ENCODE results near the gene SPOCK1.

SPOCK1 gene

DNA sequence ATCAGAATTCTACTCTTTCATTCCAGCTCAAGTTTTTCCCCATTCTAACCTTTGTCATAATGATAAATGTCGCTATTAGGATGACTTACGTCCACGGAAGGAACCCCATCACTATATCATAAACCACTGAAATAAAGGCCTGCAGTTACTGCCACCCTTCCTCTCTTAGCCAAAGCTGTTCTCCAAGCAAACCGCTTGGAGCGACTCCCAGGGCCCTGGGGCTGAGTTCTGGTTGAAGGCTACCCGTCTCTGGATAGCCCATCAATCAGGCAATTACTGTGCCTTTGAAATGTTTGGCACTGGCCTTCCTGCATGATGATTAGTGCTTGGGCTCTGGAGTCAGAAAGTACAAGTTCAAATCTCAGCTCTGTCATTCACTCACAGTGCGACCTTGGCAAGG, 386.0 kb downstream of the SPOCK1 start:
- Histone ChIP-seq H3K27me3 (replicated peaks; ENCODE audit: control insufficient read depth, insufficient read depth, low read length) (no peaks in the 10 kb centered on the region; the same call in none of the 2 replicates), H3K4me3 (replicated peaks; ENCODE audit: low read depth, low read length) (no peak overlapping the region), H3K36me3 (ENCODE audit: control insufficient read depth, insufficient read depth, low read length) (no peaks in the 10 kb centered on the region)
- no peak for DNase-seq (ENCODE audit: extremely low read depth, insufficient read length)
- TF ChIP-seq, protein P1, sequence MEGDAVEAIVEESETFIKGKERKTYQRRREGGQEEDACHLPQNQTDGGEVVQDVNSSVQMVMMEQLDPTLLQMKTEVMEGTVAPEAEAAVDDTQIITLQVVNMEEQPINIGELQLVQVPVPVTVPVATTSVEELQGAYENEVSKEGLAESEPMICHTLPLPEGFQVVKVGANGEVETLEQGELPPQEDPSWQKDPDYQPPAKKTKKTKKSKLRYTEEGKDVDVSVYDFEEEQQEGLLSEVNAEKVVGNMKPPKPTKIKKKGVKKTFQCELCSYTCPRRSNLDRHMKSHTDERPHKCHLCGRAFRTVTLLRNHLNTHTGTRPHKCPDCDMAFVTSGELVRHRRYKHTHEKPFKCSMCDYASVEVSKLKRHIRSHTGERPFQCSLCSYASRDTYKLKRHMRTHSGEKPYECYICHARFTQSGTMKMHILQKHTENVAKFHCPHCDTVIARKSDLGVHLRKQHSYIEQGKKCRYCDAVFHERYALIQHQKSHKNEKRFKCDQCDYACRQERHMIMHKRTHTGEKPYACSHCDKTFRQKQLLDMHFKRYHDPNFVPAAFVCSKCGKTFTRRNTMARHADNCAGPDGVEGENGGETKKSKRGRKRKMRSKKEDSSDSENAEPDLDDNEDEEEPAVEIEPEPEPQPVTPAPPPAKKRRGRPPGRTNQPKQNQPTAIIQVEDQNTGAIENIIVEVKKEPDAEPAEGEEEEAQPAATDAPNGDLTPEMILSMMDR (IDR thresholded peaks at IDR 0.05; ENCODE audit: insufficient read depth, low read length, poor library complexity, severe bottlenecking) = no peak

DNA sequence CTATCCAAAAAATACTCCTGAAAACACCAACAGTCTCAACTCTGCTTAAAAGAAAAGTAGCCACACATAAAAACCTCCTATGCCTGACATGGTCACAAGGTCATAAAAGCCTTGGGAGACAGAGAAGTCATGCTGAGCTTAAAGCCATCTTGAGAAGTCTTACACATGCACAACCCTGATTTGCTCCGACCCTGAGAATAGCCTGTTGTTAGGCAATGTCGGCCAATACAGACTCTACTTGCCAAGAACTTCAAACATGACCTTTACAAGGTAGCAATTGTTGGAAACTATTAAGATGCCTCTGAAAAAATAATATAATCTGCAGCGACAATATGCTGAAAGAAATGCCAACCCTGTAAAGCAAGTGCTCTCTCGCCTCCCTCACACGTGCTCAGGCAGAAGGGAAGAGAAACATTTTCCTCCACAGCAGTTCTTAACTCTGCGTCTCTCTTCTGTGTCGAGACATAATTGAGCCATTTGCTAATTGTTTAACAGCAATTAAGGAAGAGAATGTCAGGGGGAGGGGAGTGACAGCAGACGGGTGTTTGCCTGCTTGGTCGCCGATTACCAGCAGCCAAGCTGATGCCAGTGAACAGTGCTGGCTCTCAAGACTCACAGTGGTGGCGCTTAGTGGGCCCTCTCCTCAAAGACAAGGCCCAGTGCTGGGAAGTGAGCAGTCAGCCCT, 393.6 kb downstream of the SPOCK1 start:
- TF ChIP-seq, protein P1 (IDR thresholded peaks at IDR 0.05; ENCODE audit: insufficient read depth, low read length, poor library complexity, severe bottlenecking) = no peak
- H3K27me3 ChIP-seq (replicated peaks; ENCODE audit: control insufficient read depth, insufficient read depth, low read length) = peaks cover 1% of the 10 kb centered on the region; the same call in 1 of the 2 replicates
- no peak overlapping the region for H3K4me3 ChIP-seq (replicated peaks; ENCODE audit: low read depth, low read length)
- no peak for DNase-seq (ENCODE audit: extremely low read depth, insufficient read length)
- no peaks in the 10 kb centered on the region for H3K36me3 ChIP-seq (ENCODE audit: control insufficient read depth, insufficient read depth, low read length)

DNA sequence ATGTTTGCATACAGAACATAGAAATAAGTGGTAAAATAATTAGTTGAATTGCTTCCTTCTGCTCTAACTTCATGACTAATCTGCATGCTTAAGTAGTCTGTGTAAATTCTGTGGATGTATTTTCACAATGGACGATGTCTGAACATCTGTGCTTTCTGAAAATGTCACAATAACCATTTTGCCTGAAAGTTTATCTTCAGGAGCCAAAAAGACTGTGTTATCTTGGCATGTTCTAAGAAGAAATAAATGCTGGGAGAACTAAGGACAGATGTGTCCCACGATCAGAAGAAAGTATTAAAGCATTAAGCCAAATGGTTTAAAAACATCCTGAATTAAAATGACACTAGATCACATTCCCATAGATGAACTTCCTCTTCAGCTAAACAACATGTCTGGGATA, 397.6 kb downstream of the SPOCK1 start:
- peaks cover 2% of the 10 kb centered on the region; the same call in 1 of the 2 replicates for H3K27me3 ChIP-seq (replicated peaks; ENCODE audit: control insufficient read depth, insufficient read depth, low read length)
- no peak for DNase-seq (ENCODE audit: extremely low read depth, insufficient read length)
- TF ChIP-seq, protein P1 (IDR thresholded peaks at IDR 0.05; ENCODE audit: insufficient read depth, low read length, poor library complexity, severe bottlenecking) = no peak
- no peak overlapping the region for H3K4me3 ChIP-seq (replicated peaks; ENCODE audit: low read depth, low read length)
- no peaks in the 10 kb centered on the region for H3K36me3 ChIP-seq (ENCODE audit: control insufficient read depth, insufficient read depth, low read length)

DNA sequence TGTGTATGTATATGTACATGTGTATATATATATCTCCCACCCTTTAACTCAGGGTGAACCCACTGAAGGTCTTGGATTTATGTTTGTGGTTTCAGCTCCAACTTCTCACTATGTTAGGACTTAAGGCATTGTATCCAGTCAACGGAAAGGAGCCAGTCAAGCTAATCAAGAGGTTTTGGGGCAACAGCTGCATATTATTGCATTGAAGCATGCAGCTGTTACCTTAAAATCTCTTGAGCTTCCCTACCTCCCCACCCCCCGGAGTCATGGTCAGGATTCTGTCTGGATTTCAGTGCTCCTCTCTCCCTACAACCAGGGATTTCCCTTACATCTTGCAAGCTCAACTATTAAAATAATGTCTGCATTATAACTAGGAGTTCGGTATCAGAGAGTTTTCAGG, 399.5 kb downstream of the SPOCK1 start:
- H3K4me3 ChIP-seq (replicated peaks; ENCODE audit: low read depth, low read length) = no peak overlapping the region
- TF ChIP-seq, protein P1 (IDR thresholded peaks at IDR 0.05; ENCODE audit: insufficient read depth, low read length, poor library complexity, severe bottlenecking) = no peak
- DNase-seq (ENCODE audit: extremely low read depth, insufficient read length) = no peak
- peaks cover 2% of the 10 kb centered on the region; the same call in 1 of the 2 replicates for H3K27me3 ChIP-seq (replicated peaks; ENCODE audit: control insufficient read depth, insufficient read depth, low read length)
- no peaks in the 10 kb centered on the region for H3K36me3 ChIP-seq (ENCODE audit: control insufficient read depth, insufficient read depth, low read length)

DNA sequence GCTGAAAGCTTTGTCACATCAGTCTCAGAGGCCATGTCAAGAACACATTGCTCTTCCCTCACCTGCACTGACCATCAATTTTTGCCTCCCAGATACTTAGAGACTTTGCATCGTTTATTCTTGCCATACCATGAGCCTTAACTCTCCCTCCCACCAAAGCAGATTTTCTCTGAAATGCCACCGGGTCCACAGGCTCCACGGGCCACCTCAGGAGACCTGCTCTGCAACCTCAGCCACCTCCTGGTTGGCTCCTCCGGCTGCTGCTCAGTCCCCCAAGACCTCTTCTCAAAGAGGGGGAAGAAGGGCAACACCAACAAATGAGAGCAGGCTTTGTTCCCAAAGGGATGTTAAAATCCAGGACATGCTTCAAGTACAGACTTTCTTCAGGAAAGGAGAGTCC, 400.5 kb downstream of the SPOCK1 start:
- Histone ChIP-seq H3K27me3 (replicated peaks; ENCODE audit: control insufficient read depth, insufficient read depth, low read length) (peaks cover 1% of the 10 kb centered on the region), H3K36me3 (ENCODE audit: control insufficient read depth, insufficient read depth, low read length) (no peaks in the 10 kb centered on the region), H3K4me3 (replicated peaks; ENCODE audit: low read depth, low read length) (no peak overlapping the region)
- TF ChIP-seq, protein P1 (IDR thresholded peaks at IDR 0.05; ENCODE audit: insufficient read depth, low read length, poor library complexity, severe bottlenecking) = no peak
- DNase-seq (ENCODE audit: extremely low read depth, insufficient read length) = no peak
